ENCODE results near the gene CHRNA5.

Gene CHRNA5

DNA sequence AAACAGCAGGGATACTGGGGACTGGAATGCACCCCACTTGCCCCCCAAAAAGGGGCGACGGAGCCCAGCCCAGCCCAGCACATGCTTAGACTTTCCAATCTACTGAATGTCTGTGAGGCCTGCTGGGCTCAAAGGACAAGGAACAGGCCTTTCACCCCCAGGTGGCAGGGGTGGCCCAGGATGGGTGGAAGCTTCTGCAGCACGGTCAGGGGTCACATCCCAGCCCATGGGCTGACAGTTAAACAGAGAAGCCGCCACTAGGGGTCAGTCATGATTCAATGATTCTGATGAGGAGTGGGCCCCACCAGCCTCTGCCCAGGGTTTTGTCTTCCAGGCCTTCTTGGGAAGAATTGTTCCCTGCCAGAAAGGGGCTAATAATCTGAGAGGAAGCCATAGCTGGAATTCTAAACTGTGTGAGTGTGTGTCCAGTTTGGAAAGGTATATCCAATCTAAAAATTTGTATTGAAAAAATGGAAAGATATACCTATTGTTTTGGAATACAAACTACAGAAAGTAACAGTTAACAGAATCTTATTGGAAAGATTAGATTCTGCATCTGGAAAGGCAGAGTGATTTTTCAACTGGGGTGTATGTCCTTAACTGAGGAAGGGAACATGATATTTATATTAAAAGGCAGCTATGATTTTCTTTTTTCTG is 73.5 kb downstream of the CHRNA5 start:
- DNase-seq (ENCODE audit: low read depth, low spot score): no peak

DNA sequence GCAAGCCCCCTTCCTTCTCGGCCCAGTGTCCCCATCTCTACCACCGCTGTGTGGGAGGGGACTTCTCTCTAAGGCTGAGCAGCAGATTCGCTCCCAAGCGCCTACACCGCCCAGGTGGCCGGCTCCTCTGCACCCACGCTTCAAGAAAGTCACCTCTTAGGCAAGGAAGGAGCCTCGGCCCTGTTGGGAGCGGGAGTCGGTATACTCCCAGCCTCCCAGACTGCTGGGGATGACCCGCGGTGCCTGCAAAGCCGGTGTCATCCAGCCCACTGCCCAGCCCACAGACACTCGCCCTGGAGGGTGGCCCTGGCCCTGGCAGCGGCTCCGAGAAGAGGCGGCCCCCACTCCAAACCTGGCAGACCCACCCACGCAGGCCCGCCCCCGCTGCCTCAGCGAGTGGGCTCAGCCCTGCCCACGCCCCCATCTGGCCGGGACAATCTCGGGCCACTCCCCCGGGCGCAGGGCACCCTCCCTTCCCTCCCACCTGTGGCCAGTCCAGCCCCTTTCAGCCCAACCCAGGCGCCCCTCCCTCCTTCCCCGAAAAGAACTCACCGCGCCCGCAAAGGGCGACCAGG is 75.3 kb downstream of the CHRNA5 start:
- no peak for DNase-seq (ENCODE audit: low read depth, low spot score)

DNA sequence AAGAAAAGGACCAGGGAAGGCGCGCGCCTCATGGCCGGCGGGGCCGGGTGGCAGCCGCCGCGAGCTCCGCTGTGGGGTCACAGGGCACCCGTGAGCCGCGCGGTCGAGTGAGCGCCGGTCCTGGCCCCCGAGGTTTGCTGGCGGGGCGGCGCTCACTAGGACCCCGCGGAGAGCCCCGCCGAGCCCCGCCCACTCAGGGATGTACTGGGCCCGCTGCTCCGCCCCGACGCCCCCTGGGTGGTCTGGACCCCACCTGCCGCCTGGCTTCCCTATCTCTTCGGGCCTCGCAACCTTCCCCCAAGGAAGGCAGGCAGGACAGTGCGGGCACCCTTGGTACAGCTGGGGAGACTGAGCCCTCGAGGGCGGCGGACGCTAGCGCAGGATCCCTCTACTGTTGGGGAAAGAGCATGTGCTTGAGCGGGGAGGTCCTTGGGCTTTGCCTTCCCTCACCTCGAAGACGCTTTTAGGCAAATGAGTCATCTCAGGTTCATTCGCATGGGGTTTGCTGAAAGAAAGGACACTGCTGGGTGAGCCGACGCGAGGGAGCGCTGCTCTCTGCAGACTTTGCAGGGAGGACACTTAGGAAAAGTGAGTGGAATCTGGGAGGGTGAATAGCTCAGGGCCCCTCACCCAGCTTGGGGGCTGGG is 75.9 kb downstream of the CHRNA5 start, which contains the start of gene CHRNB4:
CHRNB4 (minus strand) TSS at position 109 of the 647 bp plus-strand sequence; CDS start at position 32, 77 bp downstream.
- DNase-seq (ENCODE audit: low read depth, low spot score): no peak

DNA sequence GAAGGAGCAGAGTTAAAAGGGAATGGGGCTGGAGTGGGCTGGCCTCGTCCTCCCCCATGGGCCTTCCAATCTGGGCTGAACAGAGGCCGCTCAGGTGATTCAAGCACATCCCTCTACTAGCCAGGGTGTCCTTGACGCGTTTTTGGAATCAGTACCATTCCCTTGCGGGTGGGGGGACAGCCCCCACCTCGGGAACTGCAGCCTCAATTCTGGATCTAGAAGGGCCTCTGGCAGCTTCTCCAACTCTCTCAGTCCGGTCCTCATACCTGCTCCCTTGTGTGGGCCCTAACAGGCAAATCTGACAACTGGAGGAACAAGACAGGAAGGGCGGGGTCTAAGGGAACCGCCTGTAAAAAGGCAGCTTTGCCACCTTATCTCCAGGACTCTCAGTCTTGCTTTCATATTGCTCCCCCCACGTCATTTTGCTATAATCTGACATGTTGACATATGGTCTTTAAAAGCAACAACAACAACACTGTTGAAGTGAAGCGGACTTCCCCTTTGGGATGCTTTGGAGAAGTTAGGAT is 76.5 kb downstream of the CHRNA5 start:
- no peak for DNase-seq (ENCODE audit: low read depth, low spot score)

DNA sequence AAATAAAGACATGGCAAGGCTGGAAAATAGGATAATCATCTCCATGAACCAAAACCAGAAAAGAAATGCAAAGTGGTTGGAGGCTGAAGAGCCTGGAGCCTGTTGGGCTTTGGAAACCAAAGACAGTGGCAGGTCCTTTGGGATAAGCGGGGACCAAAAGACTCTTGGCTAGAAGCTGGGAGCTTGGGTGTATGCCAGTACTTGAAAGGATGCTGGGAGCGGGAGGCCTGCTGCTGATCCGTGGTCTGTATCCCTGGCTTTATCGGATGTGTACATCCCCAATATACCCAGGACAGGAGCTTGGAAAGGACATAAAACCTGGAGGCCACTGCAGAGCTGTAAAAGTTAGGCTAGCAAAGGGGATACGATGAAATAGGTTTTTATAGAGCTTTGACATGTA is 77.0 kb downstream of the CHRNA5 start:
- no peak for DNase-seq (ENCODE audit: low read depth, low spot score)
